HG02763 (cell line): ENCODE measurements around the gene TEX22.
A peak's percentile ranks its signal among the peaks of the same experiment; 100 is the strongest.

Experiments used
- ATAC-seq: cut with Tn5 transposase; IDR thresholded peaks from one replicate; pipeline ENCODE4 v1.9.1; 2021; ENCODE audit warnings: mild to moderate bottlenecking, moderate library complexity; ENCODE audit not compliant: unreplicated experiment

TEX22 gene

DNA sequence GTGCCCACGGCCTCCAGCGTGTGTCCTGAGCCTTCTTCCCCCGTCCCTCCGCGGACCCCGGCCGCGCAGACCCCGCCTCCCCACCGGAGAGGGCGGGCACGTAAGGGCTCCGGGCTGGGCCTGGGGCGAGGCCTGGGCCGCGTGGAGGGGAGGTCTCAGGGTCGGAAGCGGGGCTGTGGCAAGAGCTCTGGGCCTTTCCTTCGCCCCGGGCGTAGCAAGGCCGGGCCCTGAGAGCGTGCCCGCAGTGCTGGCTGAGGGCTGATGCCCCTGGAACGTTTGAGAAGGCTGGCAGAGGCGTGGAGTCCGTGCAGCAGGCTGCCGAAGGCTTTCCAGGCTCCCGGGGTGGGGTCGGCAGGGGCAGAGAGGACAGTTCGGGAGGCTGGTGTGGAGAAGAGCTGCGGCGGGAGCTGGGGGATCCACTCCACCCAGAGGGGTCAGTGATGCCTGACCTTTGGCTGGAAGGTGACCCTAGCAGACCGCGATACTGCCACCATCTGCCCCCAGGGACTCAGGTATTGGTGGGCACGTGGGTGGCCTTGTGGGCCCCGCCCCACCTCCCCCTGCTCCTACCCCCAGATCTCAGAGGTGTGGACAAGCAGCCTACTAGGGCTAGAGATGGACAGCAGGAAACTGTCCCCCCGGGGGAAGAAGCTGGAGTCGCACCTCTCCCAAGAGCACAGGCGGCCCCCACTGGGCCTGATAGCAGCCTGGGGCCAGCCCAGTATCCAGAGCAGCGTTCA is 558 bp downstream of the TEX22 start:
- ATAC-seq = no peak

DNA sequence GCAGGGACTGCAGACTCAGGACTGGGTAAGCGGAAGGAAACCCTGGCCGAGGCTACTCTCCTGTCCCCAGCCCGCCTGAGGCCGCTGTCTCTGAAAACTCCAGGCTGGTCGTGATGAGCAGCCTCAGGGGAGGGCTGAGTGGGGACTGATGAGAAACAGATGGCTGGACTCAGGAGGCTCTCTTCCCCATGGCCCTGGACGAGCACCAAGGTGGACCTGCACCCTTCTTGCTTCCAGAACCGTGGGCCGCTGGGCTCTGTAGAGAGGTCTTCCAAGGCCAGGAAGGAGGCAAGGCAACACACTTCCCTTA is 1.1 kb downstream of the TEX22 start:
- ATAC-seq = no peak

DNA sequence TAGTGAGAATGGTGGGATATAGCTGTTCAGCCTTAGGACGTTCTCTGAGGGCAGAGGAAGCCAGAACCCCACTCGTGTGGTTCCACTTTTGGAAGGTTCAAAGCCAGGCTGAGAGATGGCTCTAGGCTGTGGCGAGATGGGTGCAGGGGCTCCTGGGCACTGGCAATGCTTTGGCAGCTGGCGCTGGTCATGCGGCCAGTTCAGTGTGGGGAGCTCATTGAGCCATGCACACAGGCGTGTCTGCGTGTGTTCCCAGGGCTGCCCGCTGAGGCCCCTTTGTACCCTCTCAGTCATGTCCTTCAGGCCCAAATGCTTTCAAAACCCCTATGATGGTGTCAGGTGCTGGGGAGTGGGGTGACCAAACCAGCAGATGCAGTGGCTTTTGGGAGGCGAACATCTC is 1.7 kb downstream of the TEX22 start:
- no peak for ATAC-seq

DNA sequence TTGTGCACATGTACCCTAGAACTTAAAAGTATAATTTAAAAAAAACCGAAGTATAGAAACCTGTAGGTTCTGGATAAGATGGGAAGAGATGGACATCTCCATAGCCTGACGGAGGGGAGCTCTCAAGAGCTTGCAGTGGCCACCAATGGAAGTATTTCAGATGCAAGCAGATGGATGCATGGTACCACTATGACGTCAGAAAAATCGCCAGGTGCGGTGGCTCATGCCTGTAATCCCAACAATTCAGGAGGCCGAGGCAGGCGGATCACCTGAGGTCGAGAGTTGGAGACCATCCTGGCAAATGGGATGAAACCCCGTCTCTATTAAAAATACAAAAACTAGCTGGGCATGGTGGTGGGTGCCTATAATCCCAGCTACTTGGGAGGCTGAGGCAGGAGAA is 3.4 kb downstream of the TEX22 start:
- ATAC-seq = no peak

DNA sequence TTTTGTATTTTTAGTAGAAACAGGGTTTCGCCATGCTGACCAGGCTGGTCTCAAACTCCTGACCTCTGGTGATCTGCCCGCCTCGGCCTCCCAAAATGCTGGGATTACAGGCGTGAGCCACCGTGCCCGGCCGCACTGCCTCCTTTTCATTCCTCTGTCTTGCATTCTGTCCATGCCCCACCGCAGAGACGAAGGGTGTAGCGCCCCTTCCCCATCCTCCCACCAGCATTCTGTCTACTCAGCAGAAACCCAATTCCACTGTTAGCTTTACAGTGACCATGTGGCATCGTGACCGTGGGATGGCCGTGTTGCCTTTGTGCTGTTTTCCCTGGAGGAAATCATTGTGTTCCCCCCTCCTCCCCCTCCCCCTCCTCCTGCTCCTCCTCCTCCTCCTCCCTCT is 10.3 kb downstream of the TEX22 start:
- no peak for ATAC-seq

DNA sequence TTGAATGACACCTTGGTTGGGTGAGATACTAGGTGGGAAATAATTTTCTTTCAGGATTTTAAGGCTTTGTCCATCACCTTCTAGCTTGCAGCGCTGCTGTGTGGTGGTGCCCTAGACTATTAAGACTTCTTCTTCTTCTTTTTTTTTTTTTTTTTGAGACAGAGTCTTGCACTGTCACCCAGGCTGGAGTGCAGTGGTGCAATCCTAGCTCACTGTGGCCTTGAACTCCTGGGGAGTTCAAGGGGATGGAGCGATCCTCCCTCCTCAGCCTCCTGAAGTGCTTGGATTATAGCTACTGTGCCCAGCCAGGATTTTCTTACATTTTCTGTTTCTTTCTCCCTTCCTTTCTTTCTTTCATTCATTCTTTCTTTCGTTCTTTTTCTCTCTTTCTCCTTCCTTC is 11.0 kb downstream of the TEX22 start:
- ATAC-seq = no peak

DNA sequence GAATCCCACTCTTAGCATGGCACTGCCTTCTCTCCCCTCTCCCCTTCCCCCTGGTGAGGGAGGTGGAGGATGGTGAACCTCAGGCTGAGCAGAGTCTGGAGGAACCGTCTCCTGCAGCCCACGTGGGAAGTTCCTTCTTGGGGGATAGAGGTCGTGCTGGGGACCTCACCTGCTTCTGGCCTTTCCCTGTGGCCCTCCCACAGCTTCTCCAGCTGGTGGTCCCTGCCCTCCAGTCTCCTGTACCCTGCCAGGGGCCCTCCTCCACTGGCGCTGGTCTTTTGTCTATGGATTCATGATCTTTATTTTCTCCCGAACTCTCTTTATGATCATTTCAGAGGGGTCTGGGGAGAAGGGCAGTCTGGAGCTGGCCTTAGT is 12.3 kb downstream of the TEX22 start:
- no peak for ATAC-seq

DNA sequence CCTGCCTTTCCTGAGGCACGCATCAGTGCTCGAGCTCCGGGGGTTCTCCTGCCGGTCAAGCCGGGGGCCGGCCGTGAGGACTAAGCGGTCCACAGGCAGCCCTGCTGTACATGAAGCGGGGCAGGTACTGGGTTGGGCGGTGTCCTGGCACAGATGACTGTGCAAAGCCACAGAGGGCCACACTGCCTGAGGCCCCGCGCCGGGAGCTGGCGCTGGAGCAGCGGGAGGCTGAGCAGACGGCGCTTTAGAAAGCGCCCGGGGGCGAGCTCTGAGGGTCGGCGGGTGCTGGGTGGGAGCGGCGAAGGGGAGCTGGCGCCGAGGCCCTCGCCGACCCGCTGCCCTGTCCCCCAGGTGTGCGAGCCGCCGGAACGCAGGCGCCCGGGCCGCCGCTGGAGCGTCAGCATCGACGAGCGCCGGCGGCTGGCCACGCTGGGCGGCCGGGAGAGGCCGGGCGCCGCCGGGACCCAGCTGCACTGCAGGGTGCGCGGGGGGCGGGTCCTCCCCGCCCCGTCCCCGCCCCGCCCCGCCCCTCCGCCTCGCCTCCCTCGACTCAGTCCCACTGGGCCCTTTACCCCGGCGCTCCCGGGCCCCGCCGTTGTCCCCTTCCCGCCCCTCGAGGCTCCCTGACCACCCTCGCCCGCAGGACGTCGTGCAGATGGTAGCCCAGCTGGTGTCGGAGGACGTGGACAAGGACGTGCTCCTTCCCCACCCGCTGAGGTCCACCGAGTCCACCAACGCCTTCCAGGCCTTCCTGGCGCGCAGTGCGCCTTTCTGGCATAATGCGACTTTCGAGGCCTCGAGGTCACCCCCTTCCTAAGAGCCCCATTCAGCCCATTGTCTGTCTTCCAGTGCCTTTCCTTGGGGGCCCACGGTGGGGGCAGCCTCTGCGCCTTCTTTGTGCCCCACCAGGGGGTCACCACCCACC is 12.9 kb downstream of the TEX22 start:
- ATAC-seq = no peak

DNA sequence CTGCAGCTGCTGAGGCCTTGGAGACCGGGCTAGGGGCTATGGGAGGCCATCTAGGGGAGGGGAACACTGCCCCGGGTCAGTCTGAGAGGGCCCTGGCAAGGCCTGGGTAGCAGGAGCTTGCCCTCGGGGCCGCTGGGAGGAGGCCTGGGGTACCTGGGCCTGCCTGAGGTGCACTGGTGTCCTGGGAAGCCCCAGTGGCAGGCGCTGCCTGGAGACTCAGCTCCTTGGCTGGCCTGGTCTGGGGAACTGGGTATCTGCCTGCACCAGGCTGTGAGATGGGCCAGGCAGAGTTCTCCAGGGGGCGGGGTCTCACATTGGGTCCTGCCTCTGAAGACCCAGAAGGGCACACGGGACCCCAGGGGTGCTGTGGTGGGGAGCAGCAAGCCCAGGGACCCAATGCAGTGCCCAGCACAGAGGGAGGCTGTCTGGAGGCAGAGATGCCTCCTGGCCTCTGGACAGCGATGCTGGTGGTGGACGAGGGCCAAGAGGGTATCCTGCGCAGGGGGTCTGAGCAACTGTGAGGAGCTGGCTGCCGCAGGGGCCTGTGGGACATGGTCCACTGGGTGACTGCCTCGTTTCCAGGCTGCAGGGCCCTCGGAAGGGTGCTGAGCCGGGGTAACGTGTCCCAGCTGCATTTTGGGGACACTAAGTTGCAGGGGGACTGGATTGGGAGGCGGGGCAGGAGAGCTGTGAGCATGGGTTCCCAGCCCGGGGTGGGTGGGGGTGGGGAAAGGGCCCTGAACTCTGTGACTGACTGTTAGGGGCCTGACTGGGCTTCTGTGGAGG is 13.8 kb downstream of the TEX22 start:
- no peak for ATAC-seq

DNA sequence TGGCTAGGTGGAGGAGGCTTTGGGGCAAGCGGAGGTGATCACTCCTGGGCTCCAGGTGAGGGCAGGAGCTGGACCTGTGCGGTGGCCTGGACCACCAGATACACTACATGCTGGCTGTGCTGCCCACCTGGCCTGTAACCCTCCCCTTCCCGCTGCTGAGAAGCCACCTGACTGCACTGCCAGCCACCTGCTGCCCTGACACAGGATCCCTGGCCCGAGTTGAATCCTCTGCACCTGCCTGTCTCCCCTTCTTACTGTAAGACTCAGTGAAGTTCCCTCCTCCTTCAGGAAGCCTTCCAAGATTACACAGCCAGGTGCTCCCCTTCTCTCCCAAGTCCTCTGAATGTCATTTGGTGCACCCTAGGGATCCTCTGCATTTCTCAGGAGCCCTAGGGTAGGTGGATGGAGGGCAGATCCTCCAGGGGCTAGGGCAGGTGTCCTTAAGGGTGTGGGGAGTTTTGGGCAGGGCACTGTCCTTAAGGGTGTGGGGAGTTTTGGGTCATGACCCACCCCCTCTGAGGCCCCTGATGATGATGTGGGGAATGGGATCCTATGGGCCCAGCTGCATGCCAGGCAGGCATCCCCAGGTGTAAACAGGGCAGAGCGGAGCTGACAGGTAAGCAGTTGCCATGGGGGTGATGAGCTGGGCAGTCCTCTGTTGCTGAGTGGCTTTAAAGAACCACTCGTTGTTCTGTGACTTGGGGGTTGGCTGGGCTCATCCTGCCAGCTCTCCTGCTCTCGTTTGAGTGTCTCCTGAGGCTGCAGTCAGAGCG is 14.6 kb downstream of the TEX22 start:
- ATAC-seq = no peak

DNA sequence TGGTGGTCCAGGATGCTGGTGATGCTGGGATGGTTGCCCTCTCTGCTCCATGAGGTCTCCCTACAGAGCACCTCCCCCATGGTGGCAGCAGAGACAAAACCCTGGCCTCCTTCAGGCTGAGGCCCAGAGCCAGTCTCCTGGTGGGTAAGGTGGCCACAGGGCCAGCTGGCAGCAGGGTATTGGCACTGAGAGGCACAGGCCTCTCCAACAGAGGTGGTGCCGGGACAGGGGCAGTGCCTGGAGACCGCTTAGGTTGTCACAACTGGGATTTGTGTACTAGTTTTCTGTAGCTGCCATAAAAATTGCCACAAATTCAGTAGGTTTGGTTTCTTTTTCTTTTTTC is 15.2 kb downstream of the TEX22 start:
- no peak for ATAC-seq

DNA sequence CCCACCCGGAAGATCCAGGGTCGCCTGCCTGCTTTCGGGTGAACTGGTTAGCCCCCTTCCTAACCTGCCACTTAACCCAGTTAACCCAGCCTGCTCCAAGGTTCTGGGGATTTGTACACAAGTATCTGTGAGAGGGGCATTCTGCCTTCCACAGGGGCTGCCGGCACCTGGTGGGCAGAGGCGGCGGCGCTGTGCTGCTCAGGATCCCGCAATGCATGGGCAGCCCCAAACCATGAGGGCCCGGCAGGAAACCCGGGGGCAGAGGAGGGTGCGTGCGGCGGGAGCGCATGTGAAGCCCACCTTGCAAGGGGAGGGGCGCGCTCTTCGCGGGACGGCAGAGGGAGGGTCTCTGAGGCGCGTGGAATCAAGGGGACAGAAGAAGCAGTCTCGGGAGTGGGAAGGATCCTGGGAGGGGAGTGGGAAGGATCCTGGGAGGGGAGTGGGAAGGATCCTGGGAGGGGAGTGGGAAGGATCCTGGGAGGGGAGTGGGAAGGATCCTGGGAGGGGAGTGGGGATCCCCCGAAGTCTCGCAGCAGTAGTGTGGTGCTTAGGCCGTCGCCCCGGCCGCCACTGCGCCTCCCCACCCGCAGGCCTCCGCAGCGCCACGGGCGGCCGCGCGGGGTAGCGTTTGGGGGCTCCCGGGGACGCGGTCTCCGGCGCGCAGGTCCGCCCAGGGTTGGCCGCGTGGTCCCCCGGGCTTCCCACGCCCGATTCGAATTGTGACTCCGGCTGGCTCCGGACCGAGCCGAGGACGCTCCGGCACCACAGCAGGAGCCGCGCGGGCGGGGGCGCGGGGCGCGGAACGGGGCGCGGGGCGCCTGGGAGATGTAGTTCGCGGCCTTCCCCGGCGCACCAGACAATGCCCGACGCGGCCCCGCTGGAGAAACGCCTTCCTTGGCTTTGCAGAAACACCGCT is 16.4 kb downstream of the TEX22 start:
- ATAC-seq = peak; percentile 47

DNA sequence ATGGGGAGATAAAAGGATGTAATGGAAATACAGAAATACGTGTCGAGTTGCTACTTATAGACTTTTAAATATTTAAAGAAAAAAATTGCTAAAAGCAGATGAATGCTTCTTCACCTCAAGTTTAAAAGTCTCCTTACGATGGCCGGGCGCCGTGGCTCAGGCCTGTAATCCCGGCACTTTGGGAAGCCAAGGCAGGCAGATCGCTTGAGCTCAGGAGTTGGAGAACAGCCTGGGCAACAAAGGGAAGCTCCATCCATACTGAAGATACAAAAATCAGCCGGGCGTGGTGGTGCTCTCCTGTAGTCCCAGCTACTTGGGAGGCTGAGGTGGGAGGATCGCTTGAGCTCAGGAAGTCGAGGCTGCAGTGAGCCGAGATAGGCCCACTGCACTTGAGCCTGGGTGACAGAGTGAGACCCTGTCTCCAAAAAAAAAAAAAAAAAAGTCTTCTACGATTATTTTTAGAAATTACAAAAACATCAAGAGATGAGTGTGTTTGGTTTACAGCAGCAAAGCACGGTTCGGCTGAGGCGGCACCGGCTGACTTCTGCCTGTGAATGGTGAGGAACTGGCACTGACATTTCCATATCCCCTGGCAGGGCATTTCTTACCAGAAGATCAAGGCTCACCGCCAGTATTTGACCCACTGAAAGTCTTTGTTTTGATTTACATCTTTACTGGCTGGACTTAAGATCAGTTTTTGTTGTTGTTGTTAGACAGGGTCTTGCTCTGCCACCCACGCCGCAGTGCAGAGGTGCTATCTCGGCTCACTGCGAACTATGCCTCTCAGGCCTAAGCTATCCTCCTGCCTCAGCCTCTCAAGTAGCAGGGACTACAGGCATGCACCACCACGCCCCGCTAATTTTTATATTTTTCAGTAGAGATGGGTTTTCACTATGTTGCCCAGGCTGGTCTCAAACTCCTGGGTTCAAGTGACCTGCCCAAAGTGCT is 17.4 kb downstream of the TEX22 start:
- no peak for ATAC-seq

DNA sequence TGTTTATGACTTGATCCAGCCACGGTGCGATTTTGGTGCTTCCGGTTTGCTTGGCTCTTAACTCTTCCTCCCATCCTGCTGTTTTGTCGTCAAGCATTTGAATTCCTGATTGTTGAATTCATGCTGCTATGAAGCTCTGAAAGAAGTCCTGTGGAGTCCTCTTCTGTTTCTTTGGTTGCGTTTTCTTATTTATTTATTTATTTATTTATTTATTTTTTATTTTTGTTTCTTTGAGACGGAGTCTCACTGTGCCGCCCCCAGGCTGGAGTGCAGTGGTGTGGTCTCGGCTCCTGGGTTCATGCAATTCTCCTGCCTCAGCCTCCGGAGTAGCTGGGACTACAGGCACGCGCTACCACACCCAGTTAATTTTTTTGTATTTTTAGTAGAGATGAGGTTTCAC is 18.3 kb downstream of the TEX22 start:
- ATAC-seq = no peak

DNA sequence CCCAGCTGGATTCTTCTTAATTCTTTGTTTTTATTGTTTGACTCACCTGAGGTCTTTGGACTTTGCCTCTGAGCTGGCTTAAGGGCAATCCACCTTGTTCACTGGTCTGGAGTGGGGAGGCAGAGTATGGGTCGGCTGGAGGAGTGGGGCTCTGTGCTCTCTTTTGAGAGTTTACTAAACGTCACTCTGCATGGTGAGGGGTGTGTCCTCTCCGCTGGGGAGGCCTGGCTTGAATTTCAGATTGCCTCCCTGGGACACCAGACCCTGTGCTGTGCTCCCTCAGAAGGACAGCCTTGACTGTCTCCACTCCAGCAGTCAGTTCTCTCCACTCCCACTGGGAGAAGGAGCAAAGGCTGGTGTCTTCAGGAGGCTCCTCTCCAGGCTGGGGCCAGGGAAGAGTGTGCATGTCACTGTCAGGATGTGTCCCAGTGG is 19.4 kb downstream of the TEX22 start:
- ATAC-seq = no peak

DNA sequence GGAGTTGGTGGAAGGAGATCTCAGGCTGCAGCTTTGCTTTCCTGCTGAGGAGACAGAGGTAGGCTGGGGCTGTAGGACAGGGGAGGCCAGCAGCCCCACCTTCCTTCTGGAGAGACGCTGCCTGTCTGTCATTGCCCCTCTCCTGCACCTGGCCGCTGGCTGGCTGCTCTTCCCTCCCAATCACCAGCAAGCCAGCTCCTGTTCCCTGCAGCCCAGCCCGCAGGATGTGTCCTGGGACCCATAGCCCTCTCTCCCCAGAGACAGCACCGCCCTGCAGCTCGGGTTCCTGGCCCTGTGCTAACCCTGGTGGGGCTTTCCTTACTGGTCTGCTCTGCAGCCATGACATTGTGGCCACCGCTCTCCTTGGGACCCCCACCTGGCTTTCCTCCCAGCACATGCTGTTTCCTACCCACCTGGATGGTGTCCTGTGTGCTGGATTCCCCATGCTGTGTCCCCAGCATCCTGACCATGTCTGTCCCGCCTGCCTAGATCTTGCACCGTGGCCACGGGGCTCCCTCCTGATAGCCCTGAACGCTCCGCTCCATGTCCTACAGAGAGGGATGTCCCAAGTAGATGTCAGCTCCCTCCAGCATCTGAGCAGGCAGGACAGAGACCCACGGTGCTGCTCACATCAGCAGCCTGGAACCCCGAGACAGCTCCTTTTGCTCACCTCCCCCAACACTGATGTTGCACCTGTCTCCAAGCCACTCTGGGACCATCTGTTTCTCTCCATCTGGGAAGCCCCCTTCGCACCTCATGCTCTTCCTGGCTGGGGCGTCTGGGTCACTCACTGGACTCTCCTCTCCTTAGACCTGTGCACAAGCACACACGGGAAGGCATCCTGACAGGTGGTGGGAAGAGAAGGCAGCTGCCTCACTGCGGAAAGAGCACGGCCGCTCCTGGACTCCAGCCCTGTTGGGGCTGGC is 20.2 kb downstream of the TEX22 start:
- no peak for ATAC-seq

DNA sequence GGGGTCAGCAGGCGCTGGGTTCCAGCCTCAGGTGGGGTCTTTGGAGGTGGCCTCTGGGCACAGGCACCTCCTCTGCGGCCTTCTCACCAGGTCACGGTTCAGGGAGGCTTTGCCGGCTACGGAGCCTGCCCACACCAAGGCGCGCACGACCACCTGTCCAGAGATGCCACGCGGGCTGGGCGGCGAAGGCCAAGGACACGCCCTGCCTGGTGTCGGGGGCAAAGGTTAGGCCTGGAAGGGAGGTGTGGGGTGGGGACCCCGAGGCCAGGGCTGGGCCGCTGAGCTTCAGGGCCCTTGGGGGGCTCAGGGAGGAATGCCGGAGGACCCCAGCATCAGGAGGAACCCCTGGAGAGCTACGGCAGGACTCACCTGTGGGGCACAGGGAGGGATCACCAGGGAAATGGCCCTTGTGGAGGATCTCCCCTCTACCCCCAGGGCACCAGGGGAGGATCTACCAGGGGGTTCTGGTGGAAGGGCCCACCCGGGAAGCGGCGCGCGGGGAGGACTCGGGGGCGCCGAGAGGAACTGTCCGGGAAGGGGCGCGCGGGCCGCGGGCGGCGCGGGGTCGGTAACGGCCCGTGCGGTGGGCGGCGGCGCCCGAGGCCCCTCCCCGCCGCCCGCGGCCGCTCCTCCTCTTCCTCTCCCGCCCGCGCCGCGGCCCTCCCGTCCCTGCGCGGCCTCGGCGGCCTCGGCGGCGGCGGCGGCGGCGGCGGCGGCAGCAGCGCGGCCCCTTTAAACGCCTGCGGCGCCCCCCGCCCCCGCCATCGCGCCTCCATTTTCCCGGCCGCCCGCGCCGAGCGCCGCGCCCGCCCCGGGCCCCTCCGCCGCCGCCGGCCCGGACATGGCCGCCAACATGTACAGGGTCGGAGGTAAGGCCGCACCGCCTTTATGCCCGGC is 21.1 kb downstream of the TEX22 start, which contains the start of gene MTA1:
MTA1 (plus strand) TSS at position 633 of the 897 bp plus-strand sequence; CDS start at position 842, 209 bp downstream.
- peak; percentile 43 for ATAC-seq
